K562 (cell line): ENCODE results near the gene MYL10. TPM values are rescaled to one million over a fixed set of nuclear protein-coding genes. Genes with fewer than 3 reads are reported as not detected.

Source experiments
- ATAC-seq: fragments of 200-7000 bp; cut with Tn5 transposase; 3 replicates; pipeline ENCODE4 v1.9.1; 2020; ENCODE audit warnings: moderate library complexity
- BruUV-seq: library from RNA; stranded (reverse); fragments of 400-500 nt; replicated peaks from 2 replicates; lab custom pipeline; 2021; lab: Mats Ljungman, UMichigan
- CTCF ChIA-PET: fragments of 300-600 bp; formaldehyde crosslinking; extraction: SDS; loops from one replicate; lab custom pipeline; 2021; ENCODE audit warnings: low intra/inter-chr PET ratio; lab: Yijun Ruan, JAX
- POLR2A ChIA-PET: fragments of 300-600, 350-650 bp; sonication (Branson Sonifier 250); formaldehyde crosslinking; extraction: SDS; loops from one replicate; lab custom pipeline; 2021; ENCODE audit warnings: antibody characterized with exemption, inconsistent platforms; lab: Yijun Ruan, JAX
- DNase-seq, 4 experiments: peaks; one replicate each; pipeline versions ENCODE4 v3.0.0 to v3.0.0-alpha.2; 2011 to 2018; ENCODE audit warnings: low spot score in 3 of 4, mixed read lengths in 3 of 4; ENCODE audit errors: extremely low read depth in 1 of 4
- FAIRE-seq: peaks from 2 replicates; lab custom pipeline; 2011; peaks lifted over from hg19 to GRCh38; lab: Jason Lieb, UNC
- H2AFZ ChIP-seq: 2 replicates; pipeline ENCODE4 v1.6.0; 2011; ENCODE audit warnings: low read depth, low read length, control low read depth, inconsistent platforms
- H3K27ac ChIP-seq: fragments of 200-600 bp; 3 replicates; pipeline ENCODE4 v1.8.0; 2011; ENCODE audit warnings: low read depth, mild to moderate bottlenecking, control low read depth, inconsistent platforms, low read length, moderate library complexity, mixed read lengths; ENCODE audit errors: extremely low read depth
- H3K27me3 ChIP-seq, 2 experiments: fragments of 300-600 bp in 1 of 2; 2 replicates in 1 of 2; 3 replicates in 1 of 2; pipeline versions ENCODE4 v1.6.0 to v1.8.0; 2011; ENCODE audit warnings: inconsistent platforms in 2 of 2, low read length in 2 of 2, mild to moderate bottlenecking in 1 of 2, mixed read lengths in 1 of 2, moderate library complexity in 1 of 2; ENCODE audit not compliant: control insufficient read depth in 2 of 2, insufficient read depth in 2 of 2
- H3K36me3 ChIP-seq: fragments of 300-600 bp; 3 replicates; pipeline ENCODE4 v1.8.0; 2011; ENCODE audit warnings: mild to moderate bottlenecking, low read length, inconsistent platforms; ENCODE audit not compliant: control insufficient read depth, insufficient read depth
- H3K4me1 ChIP-seq, 2 experiments: fragments of 200-600 bp in 1 of 2; replicated peaks in 1 of 2; 2 replicates in 1 of 2; 3 replicates in 1 of 2; pipeline versions ENCODE4 v1.5.1 to v1.8.0; 2011; ENCODE audit warnings: inconsistent platforms in 2 of 2, low read length in 2 of 2, mild to moderate bottlenecking in 1 of 2, mixed read lengths in 1 of 2, moderate library complexity in 1 of 2; ENCODE audit not compliant: control insufficient read depth in 2 of 2, insufficient read depth in 2 of 2
- H3K4me2 ChIP-seq: 2 replicates; pipeline ENCODE4 v1.6.1; 2011; ENCODE audit warnings: low read length, control low read depth, inconsistent platforms, mixed read lengths; ENCODE audit not compliant: insufficient read depth
- H3K4me3 ChIP-seq: fragments of 200-600 bp; sonication (generic), shearing (Covaris generic); 2 replicates; pipeline ENCODE4 v1.5.1; 2016; ENCODE audit warnings: control low read depth, inconsistent platforms
- H3K79me2 ChIP-seq: fragments of 200-600 bp; 3 replicates; pipeline ENCODE4 v1.8.0; 2011; ENCODE audit warnings: low read length, inconsistent platforms; ENCODE audit not compliant: control insufficient read depth, insufficient read depth
- H3K9ac ChIP-seq, 2 experiments: 2 replicates each; pipeline versions ENCODE4 v1.6.0 to v1.6.1; 2011; ENCODE audit warnings: low read depth in 2 of 2, low read length in 2 of 2, control low read depth in 1 of 2, inconsistent platforms in 1 of 2, mild to moderate bottlenecking in 1 of 2, mixed read lengths in 1 of 2; ENCODE audit not compliant: insufficient read depth in 1 of 2
- H3K9me1 ChIP-seq: one replicate; pipeline ENCODE4 v1.6.0; 2011; ENCODE audit warnings: inconsistent platforms, mild to moderate bottlenecking, low read length, moderate library complexity; ENCODE audit not compliant: control insufficient read depth, insufficient read depth
- H3K9me3 ChIP-seq: replicated peaks from 2 replicates; pipeline ENCODE4 v1.5.1; 2011; ENCODE audit warnings: low read depth, low read length, inconsistent platforms; ENCODE audit not compliant: control insufficient read depth, insufficient read depth
- H4K20me1 ChIP-seq: replicated peaks from 2 replicates; pipeline ENCODE4 v1.6.1; 2011; ENCODE audit warnings: low read length, inconsistent platforms, mixed read lengths; ENCODE audit not compliant: control insufficient read depth, insufficient read depth
- BDP1 ChIP-seq: IDR thresholded peaks from 3 replicates; pipeline ENCODE4 v1.6.1; 2011; ENCODE audit not compliant: insufficient read length, insufficient read depth
- CHD4 ChIP-seq: fragments of 200-600 bp; sonication (generic); IDR thresholded peaks from 3 replicates; pipeline ENCODE4 v1.6.1; 2012; ENCODE audit warnings: low read depth, mild to moderate bottlenecking, mixed read lengths, low read length, inconsistent platforms; ENCODE audit not compliant: insufficient read depth, insufficient replicate concordance, poor library complexity, severe bottlenecking
- KLF10 ChIP-seq: fragments of 250-450 bp; sonication (Bioruptor Pico); IDR thresholded peaks from 2 replicates; pipeline ENCODE4 v1.6.1; 2021; ENCODE audit warnings: matching md5 sums
- L3MBTL2 ChIP-seq: fragments of 450-650 bp; IDR thresholded peaks from 2 replicates; pipeline ENCODE4 v1.6.1; 2016; ENCODE audit warnings: mild to moderate bottlenecking, moderate library complexity
- NFXL1 ChIP-seq: fragments of 450-650 bp; formaldehyde crosslinking; IDR thresholded peaks from 2 replicates; pipeline ENCODE4 v1.4.0; 2021; ENCODE audit warnings: mild to moderate bottlenecking
- NR2F6 ChIP-seq: fragments of 450-650 bp; formaldehyde crosslinking; IDR thresholded peaks from 2 replicates; pipeline ENCODE4 v1.4.0; 2020; ENCODE audit warnings: mild to moderate bottlenecking
- PTBP1 ChIP-seq: fragments of 200-400 bp; formaldehyde crosslinking; IDR thresholded peaks from 2 replicates; pipeline ENCODE4 v1.6.1; 2017; ENCODE audit warnings: low read depth, low read length
- SLC30A9 ChIP-seq: fragments of 250-450 bp; sonication (Bioruptor Pico); IDR thresholded peaks from 2 replicates; pipeline ENCODE4 v1.8.0; 2022; ENCODE audit warnings: mild to moderate bottlenecking, moderate library complexity
- SMARCC2 ChIP-seq: fragments of 450-650 bp; IDR thresholded peaks from 2 replicates; pipeline ENCODE4 v1.6.1; 2017; ENCODE audit warnings: antibody characterized with exemption, moderate library complexity, mild to moderate bottlenecking, low read depth
- SPI1 ChIP-seq: IDR thresholded peaks from 2 replicates; pipeline ENCODE4 v1.6.1; 2011; ENCODE audit warnings: low read depth, low read length, control low read depth, borderline replicate concordance
- TCFL5 ChIP-seq: fragments of 250-450 bp; sonication (Bioruptor Pico); conservative IDR thresholded peaks from 2 replicates; pipeline ENCODE4 v1.6.1; 2021; ENCODE audit warnings: mild to moderate bottlenecking, moderate library complexity, matching md5 sums
- ZNF175 ChIP-seq: fragments of 200-800 bp; sonication (Bioruptor generic); IDR thresholded peaks from 2 replicates; pipeline ENCODE4 v1.6.1; 2016; ENCODE audit warnings: low read depth, mild to moderate bottlenecking, missing genetic modification characterization, missing compliant biosample characterization
- WGBS: fragments of 100-300 bp; shearing (Covaris generic); methylation state at CpG from one replicate; pipeline ENCODE4 v1.1.6; 2016; ENCODE audit warnings: low coverage, mixed read lengths; ENCODE audit not compliant: insufficient coverage; ENCODE audit errors: missing lambda C conversion rate; 5-methylcytosine and 5-hydroxymethylcytosine counted together
- in situ Hi-C: fragments of 300-500 bp; cut with MboI; formaldehyde crosslinking; loops from 4 replicates; pipeline ENCODE4 v1.15.0; 2018; ENCODE audit warnings: inconsistent platforms, mixed read lengths
- intact Hi-C: fragments of 100-400 bp; cut with micrococcal nuclease; formaldehyde crosslinking; loops from 2 replicates; pipeline ENCODE4 v1.14.2; 2022
- polyA plus RNA-seq, 8 experiments: library from polyadenylated mRNA; depleted of rRNA in 4 of 8; stranded (reverse) in 5 of 8; unstranded in 3 of 8; fragments of >200 nt; fragmentation: Nextera tagmentation in 2 of 8; fragmentation: Illumina TruSeq in 1 of 8; extraction: Ambion mirVana in 2 of 8; extraction: Trizol in 1 of 8; gene quantifications; 2 replicates each; pipeline versions ENCODE4 v1.2.1 to v1.2.3, GENCODE V29; 2011 to 2014; ENCODE audit warnings: inconsistent platforms in 1 of 8, missing spikeins in 1 of 8
- total RNA-seq, 7 experiments: library from RNA; depleted of rRNA in 6 of 7; stranded (reverse); fragments of >200 nt in 6 of 7; fragmentation: Illumina TruSeq in 2 of 7; extraction: Trizol in 2 of 7; gene quantifications; 2 replicates each; pipeline versions ENCODE4 v1.2.1 to v1.2.3, GENCODE V29; 2011 to 2021; ENCODE audit warnings: low replicate concordance in 1 of 7
- TF ChIP-seq, protein P1 (sequence below): fragments of 450-650 bp; formaldehyde crosslinking; IDR thresholded peaks from 2 replicates; pipeline ENCODE4 v1.4.0; 2022; ENCODE audit warnings: missing genetic modification characterization
- TF ChIP-seq, protein P2 (sequence below): fragments of 450-650 bp; IDR thresholded peaks from 2 replicates; pipeline ENCODE4 v1.7.1; 2018; ENCODE audit warnings: mild to moderate bottlenecking, low read depth; ENCODE audit not compliant: partially characterized antibody
- TF ChIP-seq, protein P3 (sequence below): fragments of 450-650 bp; IDR thresholded peaks from 2 replicates; pipeline ENCODE4 v1.6.1; 2016; ENCODE audit warnings: missing biosample characterization, missing genetic modification characterization
- TF ChIP-seq, protein P4 (sequence below), 2 experiments: fragments of 450-650 bp in 1 of 2; sonication (generic) in 1 of 2; formaldehyde crosslinking; conservative IDR thresholded peaks; 2 replicates each; pipeline versions ENCODE4 v1.4.0 to v1.8.1; 2020 to 2022; ENCODE audit warnings: mild to moderate bottlenecking in 1 of 2, missing genetic modification reagents in 1 of 2

MYL10 gene
- total and polyA plus RNA-seq, 9 of the 15 experiments (the other 6 are each of a cell fraction or from before 2014, with no cell fraction given) = not detected

DNA sequence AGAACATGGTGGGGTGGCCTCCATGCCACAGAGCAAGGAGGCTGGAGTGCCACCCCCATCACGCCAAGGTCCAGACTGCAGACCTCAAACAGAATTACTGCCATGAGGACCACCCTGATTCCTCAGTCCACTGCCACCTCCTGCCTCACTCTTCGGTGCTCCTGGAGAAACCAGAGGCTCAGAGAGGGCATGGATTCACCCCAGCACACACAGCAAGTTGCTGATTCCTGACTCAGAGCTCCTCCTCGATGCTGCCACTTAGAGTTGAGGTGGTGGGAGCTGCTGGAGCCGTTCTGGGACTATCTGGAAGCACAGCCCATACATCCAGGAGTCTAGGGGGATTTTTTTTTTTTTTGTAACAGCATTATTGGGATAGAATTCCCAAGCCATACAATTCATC is 22.0 kb upstream of the MYL10 start (continued):
- TF ChIP-seq, protein P1, sequence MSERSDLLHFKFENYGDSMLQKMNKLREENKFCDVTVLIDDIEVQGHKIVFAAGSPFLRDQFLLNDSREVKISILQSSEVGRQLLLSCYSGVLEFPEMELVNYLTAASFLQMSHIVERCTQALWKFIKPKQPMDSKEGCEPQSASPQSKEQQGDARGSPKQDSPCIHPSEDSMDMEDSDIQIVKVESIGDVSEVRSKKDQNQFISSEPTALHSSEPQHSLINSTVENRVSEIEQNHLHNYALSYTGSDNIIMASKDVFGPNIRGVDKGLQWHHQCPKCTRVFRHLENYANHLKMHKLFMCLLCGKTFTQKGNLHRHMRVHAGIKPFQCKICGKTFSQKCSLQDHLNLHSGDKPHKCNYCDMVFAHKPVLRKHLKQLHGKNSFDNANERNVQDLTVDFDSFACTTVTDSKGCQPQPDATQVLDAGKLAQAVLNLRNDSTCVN (CRISPR knock-in tag) = no peak
- no peak for TF ChIP-seq SMARCC2

DNA sequence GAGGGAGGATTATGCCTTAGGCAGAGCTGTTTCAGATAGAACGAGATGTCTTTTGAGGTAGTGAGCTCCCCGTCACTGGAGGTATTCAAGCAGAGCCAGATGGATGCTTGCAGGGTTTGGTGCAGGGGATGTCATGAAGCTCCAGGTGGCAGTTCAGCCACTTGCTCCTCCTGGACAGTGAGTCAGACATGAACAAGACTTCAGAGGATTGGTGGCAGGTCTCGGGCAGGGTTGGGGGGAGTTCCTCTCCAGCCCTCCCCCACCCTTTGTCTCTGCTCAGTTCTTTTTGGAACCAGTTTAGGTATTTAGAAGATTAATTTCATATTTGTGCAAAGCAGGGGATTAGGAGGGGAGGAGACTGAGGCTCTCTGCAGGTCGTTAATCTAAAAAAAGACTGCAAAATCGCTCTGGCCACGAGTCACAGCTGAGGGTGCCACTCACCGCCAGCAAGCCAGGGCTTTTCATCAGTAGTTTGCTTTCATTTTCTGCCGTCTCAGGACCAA is 21.5 kb upstream of the MYL10 start:
- H4K20me1 ChIP-seq = 0 out of 2 replicates have a peak, but pooled peaks cover 5% of the 10 kb centered on the region
- peaks cover 4% of the 10 kb centered on the region for H3K9me1 ChIP-seq
- ChIA-PET POLR2A (interaction anchor here (0.6 to 1.2 kb wide), 5 partner anchors 9 to 624 kb away, joined by 3 to 4 read pairs (median 3); no protein-coding TSS in a partner anchor), CTCF (no interaction called here)
- H3K4me3 ChIP-seq = no peak overlapping the region
- no peak overlapping the region for H3K27ac ChIP-seq
- no peak overlapping the region for H2AFZ ChIP-seq
- 4% methylated on average over 8 of the region's 8 CpGs for WGBS
- H3K79me2 ChIP-seq = no peaks in the 10 kb centered on the region
- H3K4me1 ChIP-seq = no peaks in the 10 kb centered on the region
- H3K4me2 ChIP-seq = no peak overlapping the region
- in situ Hi-C loops = no loop called here
- DNase-seq = no peak
- H3K27me3 ChIP-seq = peaks cover 34 to 66% of the 10 kb centered on the region in 2 experiments
- H3K9ac ChIP-seq = no peak overlapping the region; a peak in 1 of 4 replicates
- no peaks in the 10 kb centered on the region for H3K9me3 ChIP-seq
- ATAC-seq = no peak; the same call in 2 of the 3 replicates
- no peaks in the 10 kb centered on the region for H3K36me3 ChIP-seq
- no peak for FAIRE-seq
- intact Hi-C loops = no loop called here
- BruUV-seq = no TSS peak
- no peak for TF ChIP-seq ZNF175
- no peak for TF ChIP-seq SPI1
- TF ChIP-seq, protein P2, sequence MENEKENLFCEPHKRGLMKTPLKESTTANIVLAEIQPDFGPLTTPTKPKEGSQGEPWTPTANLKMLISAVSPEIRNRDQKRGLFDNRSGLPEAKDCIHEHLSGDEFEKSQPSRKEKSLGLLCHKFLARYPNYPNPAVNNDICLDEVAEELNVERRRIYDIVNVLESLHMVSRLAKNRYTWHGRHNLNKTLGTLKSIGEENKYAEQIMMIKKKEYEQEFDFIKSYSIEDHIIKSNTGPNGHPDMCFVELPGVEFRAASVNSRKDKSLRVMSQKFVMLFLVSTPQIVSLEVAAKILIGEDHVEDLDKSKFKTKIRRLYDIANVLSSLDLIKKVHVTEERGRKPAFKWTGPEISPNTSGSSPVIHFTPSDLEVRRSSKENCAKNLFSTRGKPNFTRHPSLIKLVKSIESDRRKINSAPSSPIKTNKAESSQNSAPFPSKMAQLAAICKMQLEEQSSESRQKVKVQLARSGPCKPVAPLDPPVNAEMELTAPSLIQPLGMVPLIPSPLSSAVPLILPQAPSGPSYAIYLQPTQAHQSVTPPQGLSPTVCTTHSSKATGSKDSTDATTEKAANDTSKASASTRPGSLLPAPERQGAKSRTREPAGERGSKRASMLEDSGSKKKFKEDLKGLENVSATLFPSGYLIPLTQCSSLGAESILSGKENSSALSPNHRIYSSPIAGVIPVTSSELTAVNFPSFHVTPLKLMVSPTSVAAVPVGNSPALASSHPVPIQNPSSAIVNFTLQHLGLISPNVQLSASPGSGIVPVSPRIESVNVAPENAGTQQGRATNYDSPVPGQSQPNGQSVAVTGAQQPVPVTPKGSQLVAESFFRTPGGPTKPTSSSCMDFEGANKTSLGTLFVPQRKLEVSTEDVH = no peak
- no peak for TF ChIP-seq L3MBTL2
- no peak for TF ChIP-seq TCFL5 (CRISPR knock-in tag)
- no peak for TF ChIP-seq PTBP1
- TF ChIP-seq SLC30A9 (CRISPR knock-in tag) = no peak
- TF ChIP-seq CHD4 = no peak
- no peak for TF ChIP-seq NR2F6
- TF ChIP-seq KLF10 (CRISPR knock-in tag) = no peak
- TF ChIP-seq BDP1 = no peak
- TF ChIP-seq, protein P3, sequence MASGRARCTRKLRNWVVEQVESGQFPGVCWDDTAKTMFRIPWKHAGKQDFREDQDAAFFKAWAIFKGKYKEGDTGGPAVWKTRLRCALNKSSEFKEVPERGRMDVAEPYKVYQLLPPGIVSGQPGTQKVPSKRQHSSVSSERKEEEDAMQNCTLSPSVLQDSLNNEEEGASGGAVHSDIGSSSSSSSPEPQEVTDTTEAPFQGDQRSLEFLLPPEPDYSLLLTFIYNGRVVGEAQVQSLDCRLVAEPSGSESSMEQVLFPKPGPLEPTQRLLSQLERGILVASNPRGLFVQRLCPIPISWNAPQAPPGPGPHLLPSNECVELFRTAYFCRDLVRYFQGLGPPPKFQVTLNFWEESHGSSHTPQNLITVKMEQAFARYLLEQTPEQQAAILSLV (tag) = no peak
- TF ChIP-seq NFXL1 (CRISPR knock-in tag) = no peak
- TF ChIP-seq, protein P4, sequence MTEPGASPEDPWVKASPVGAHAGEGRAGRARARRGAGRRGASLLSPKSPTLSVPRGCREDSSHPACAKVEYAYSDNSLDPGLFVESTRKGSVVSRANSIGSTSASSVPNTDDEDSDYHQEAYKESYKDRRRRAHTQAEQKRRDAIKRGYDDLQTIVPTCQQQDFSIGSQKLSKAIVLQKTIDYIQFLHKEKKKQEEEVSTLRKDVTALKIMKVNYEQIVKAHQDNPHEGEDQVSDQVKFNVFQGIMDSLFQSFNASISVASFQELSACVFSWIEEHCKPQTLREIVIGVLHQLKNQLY (CRISPR knock-in tag; conservative IDR thresholded peaks at IDR 0.05) = no peak
